H9 (cell line): Measurements from ENCODE around the gene GALNT5. TPM values are rescaled to one million over a fixed set of nuclear protein-coding genes. Genes with fewer than 3 reads are reported as not detected.

Source experiments
- DNase-seq: peaks from one replicate; pipeline ENCODE4 v3.0.0-alpha.2; 2017
- H2AFZ ChIP-seq: one replicate; pipeline ENCODE4 v1.6.1; 2013; ENCODE audit warnings: mild to moderate bottlenecking, low read length, control low read depth, moderate library complexity
- H2AK5ac ChIP-seq: 2 replicates; pipeline ENCODE4 v1.6.1; 2013; ENCODE audit warnings: low read length, control low read depth, mixed read lengths; ENCODE audit not compliant: insufficient read length
- H2BK120ac ChIP-seq: one replicate; pipeline ENCODE4 v1.6.1; 2013; ENCODE audit warnings: low read depth, mild to moderate bottlenecking, low read length, control low read depth, inconsistent platforms; ENCODE audit not compliant: poor library complexity, severe bottlenecking
- H2BK12ac ChIP-seq: 2 replicates; pipeline ENCODE4 v1.6.1; 2013; ENCODE audit warnings: low read length, control low read depth, mixed read lengths, low read depth; ENCODE audit not compliant: insufficient read length
- H2BK15ac ChIP-seq: 2 replicates; pipeline ENCODE4 v1.6.1; 2013; ENCODE audit warnings: low read depth, low read length, control low read depth
- H2BK20ac ChIP-seq: one replicate; pipeline ENCODE4 v1.6.1; 2013; ENCODE audit warnings: low read depth, mild to moderate bottlenecking, low read length, control low read depth, inconsistent platforms; ENCODE audit not compliant: poor library complexity, severe bottlenecking
- H2BK5ac ChIP-seq: 2 replicates; pipeline ENCODE4 v1.6.1; 2013; ENCODE audit warnings: low read length, control low read depth, mixed read lengths; ENCODE audit not compliant: insufficient read length
- H3K14ac ChIP-seq: 2 replicates; pipeline ENCODE4 v1.6.1; 2013; ENCODE audit warnings: low read length, control low read depth; ENCODE audit not compliant: insufficient read depth
- H3K18ac ChIP-seq: 2 replicates; pipeline ENCODE4 v1.6.1; 2013; ENCODE audit warnings: low read depth, mild to moderate bottlenecking, mixed read lengths, low read length, control low read depth; ENCODE audit not compliant: insufficient read length
- H3K23ac ChIP-seq: 2 replicates; pipeline ENCODE4 v1.6.1; 2013; ENCODE audit warnings: low read length, control low read depth, mixed read lengths, low read depth; ENCODE audit not compliant: insufficient read length
- H3K23me2 ChIP-seq: 2 replicates; pipeline ENCODE4 v1.6.1; 2013; ENCODE audit warnings: low read depth, mild to moderate bottlenecking, mixed read lengths, low read length, control low read depth; ENCODE audit not compliant: insufficient read length, poor library complexity, severe bottlenecking
- H3K27ac ChIP-seq: 2 replicates; pipeline ENCODE4 v1.5.1; 2013; ENCODE audit warnings: low read length, control low read depth, mixed read lengths, low read depth; ENCODE audit not compliant: insufficient read length
- H3K27me3 ChIP-seq: 2 replicates; pipeline ENCODE4 v1.6.1; 2013; ENCODE audit warnings: low read length, control low read depth, inconsistent platforms; ENCODE audit not compliant: insufficient read depth
- H3K4ac ChIP-seq: 2 replicates; pipeline ENCODE4 v1.6.1; 2013; ENCODE audit warnings: low read depth, mild to moderate bottlenecking, control low read depth, inconsistent platforms, low read length, moderate library complexity
- H3K4me1 ChIP-seq: 2 replicates; pipeline ENCODE4 v1.6.1; 2013; ENCODE audit warnings: low read length, control low read depth, inconsistent platforms; ENCODE audit not compliant: insufficient read depth
- H3K4me2 ChIP-seq: 2 replicates; pipeline ENCODE4 v1.6.1; 2013; ENCODE audit warnings: low read length, control low read depth, mixed read lengths; ENCODE audit not compliant: insufficient read length, insufficient read depth
- H3K56ac ChIP-seq: 2 replicates; pipeline ENCODE4 v1.6.1; 2013; ENCODE audit warnings: low read depth, mild to moderate bottlenecking, mixed read lengths, low read length, control low read depth; ENCODE audit not compliant: insufficient read length
- H3K79me1 ChIP-seq: 2 replicates; pipeline ENCODE4 v1.6.1; 2013; ENCODE audit warnings: low read depth, mild to moderate bottlenecking, moderate library complexity, low read length, control low read depth, inconsistent platforms; ENCODE audit not compliant: insufficient read depth, poor library complexity, severe bottlenecking
- H3K79me2 ChIP-seq: 2 replicates; pipeline ENCODE4 v1.6.1; 2013; ENCODE audit warnings: low read length, control low read depth, inconsistent platforms; ENCODE audit not compliant: insufficient read depth
- H3K9ac ChIP-seq: 2 replicates; pipeline ENCODE4 v1.6.1; 2013; ENCODE audit warnings: low read length, control low read depth, mixed read lengths; ENCODE audit not compliant: insufficient read length; ENCODE audit errors: extremely low read depth
- H3K9me3 ChIP-seq: one replicate; pipeline ENCODE4 v1.6.1; 2013; ENCODE audit warnings: low read depth, low read length, inconsistent platforms; ENCODE audit not compliant: control insufficient read depth
- H3T11ph ChIP-seq: one replicate; pipeline ENCODE4 v1.6.1; 2013; ENCODE audit warnings: mild to moderate bottlenecking, low read length, control low read depth, inconsistent platforms
- H4K20me1 ChIP-seq: one replicate; pipeline ENCODE4 v1.6.1; 2013; ENCODE audit not compliant: control insufficient read depth, insufficient read length, insufficient read depth
- H4K5ac ChIP-seq: 2 replicates; pipeline ENCODE4 v1.6.1; 2013; ENCODE audit warnings: low read depth, mild to moderate bottlenecking, mixed read lengths, low read length, control low read depth; ENCODE audit not compliant: insufficient read length
- H4K8ac ChIP-seq: replicated peaks from 2 replicates; pipeline ENCODE4 v1.6.1; 2013; ENCODE audit warnings: low read length, control low read depth, mixed read lengths, low read depth; ENCODE audit not compliant: insufficient read length
- H4K91ac ChIP-seq: 2 replicates; pipeline ENCODE4 v1.6.1; 2013; ENCODE audit warnings: low read depth, mild to moderate bottlenecking, moderate library complexity, mixed read lengths, low read length, control low read depth; ENCODE audit not compliant: insufficient read length
- H3K27ac Mint-ChIP-seq, 3 experiments: 2 replicates in 2 of 3; 3 replicates in 1 of 3; pipeline ENCODE4 v1.8.0; 2020 to 2021; ENCODE audit warnings: mixed read lengths in 3 of 3, mild to moderate bottlenecking in 1 of 3, moderate library complexity in 1 of 3
- H3K27me3 Mint-ChIP-seq: 2 replicates; pipeline ENCODE4 v1.8.0; 2021; ENCODE audit warnings: low read depth, mild to moderate bottlenecking, moderate library complexity, mixed read lengths
- H3K36me3 Mint-ChIP-seq, 3 experiments: 2 replicates in 2 of 3; 3 replicates in 1 of 3; pipeline ENCODE4 v1.8.0; 2020 to 2021; ENCODE audit warnings: low read depth in 3 of 3, mixed read lengths in 3 of 3; ENCODE audit not compliant: insufficient read depth in 1 of 3
- H3K4me1 Mint-ChIP-seq, 2 experiments: 2 replicates each; pipeline ENCODE4 v1.8.0; 2020; ENCODE audit warnings: mixed read lengths in 2 of 2
- H3K4me3 Mint-ChIP-seq, 2 experiments: 2 replicates in 1 of 2; 3 replicates in 1 of 2; pipeline ENCODE4 v1.8.0; 2020 to 2021; ENCODE audit warnings: mild to moderate bottlenecking in 2 of 2, mixed read lengths in 2 of 2, moderate library complexity in 1 of 2
- H3K9me3 Mint-ChIP-seq, 2 experiments: 2 replicates in 1 of 2; 3 replicates in 1 of 2; pipeline ENCODE4 v1.8.0; 2020; ENCODE audit warnings: mild to moderate bottlenecking in 2 of 2, mixed read lengths in 2 of 2, moderate library complexity in 1 of 2
- CTCF ChIP-seq: fragments of 200-600 bp; sonication (generic); conservative IDR thresholded peaks from 3 replicates; pipeline ENCODE4 v1.8.0; 2021; ENCODE audit warnings: antibody characterized with exemption, mild to moderate bottlenecking
- WGBS: extraction: QIAGEN DNeasy Blood & Tissue Kit; methylation state at CpG from one replicate; pipeline ENCODE4 v1.1.7; 2013; ENCODE audit warnings: missing lambda C conversion rate, low lambda C conversion rate, mixed read lengths; ENCODE audit not compliant: insufficient read length; ENCODE audit errors: extremely low coverage; 5-methylcytosine and 5-hydroxymethylcytosine counted together
- total RNA-seq: library from RNA; stranded (reverse); gene quantifications from 2 replicates; pipeline ENCODE4 v1.2.1, GENCODE V29; 2021

Gene GALNT5
- total RNA-seq, 1 experiment from 2014 or later: 0.17 TPM

- Histone ChIP-seq H2AK5ac (no peak overlapping the region), H3K4me1 (no peaks in the 10 kb centered on the region), H2BK120ac (no peak overlapping the region), H4K8ac (no peak overlapping the region), H3K56ac (no peak overlapping the region), H3K4me2 (no peak overlapping the region), H3K23me2 (no peaks in the 10 kb centered on the region), H3K23ac (no peak overlapping the region), H2BK12ac (no peak overlapping the region), H3K9me3 (no peaks in the 10 kb centered on the region), H3K9ac (no peak overlapping the region), H4K91ac (no peak overlapping the region), H3K79me2 (no peaks in the 10 kb centered on the region), H3K27me3 (no peaks in the 10 kb centered on the region), H4K5ac (no peak overlapping the region), H3K14ac (no peak overlapping the region), H2BK20ac (no peak overlapping the region), H2BK15ac (no peak overlapping the region), H2AFZ (no peak overlapping the region), H3K27ac (no peak overlapping the region), H3K18ac (no peak overlapping the region), H3K4ac (no peak overlapping the region), H3T11ph (no peak overlapping the region), H4K20me1 (no peaks in the 10 kb centered on the region), H3K79me1 (no peaks in the 10 kb centered on the region), H2BK5ac (no peak overlapping the region)
- TF ChIP-seq CTCF: no peak
- H3K4me3 Mint-ChIP-seq: no peak overlapping the region
- no CpG with 5 or more reads among the region's 4 CpGs for WGBS
- no peaks in the 10 kb centered on the region for H3K9me3 Mint-ChIP-seq
- DNase-seq: no peak
- H3K27me3 Mint-ChIP-seq: no peaks in the 10 kb centered on the region; the same call in 1 of the 2 replicates
- H3K27ac Mint-ChIP-seq: no peak overlapping the region
- H3K4me1 Mint-ChIP-seq: peaks cover 17 to 25% of the 10 kb centered on the region in 2 experiments
- no peaks in the 10 kb centered on the region for H3K36me3 Mint-ChIP-seq
Measured at GRCh38 chr2:157305723-157306110, 48.2 kb downstream of the GALNT5 start.
